Measurements from ENCODE around the gene CDK19. TPM values are rescaled to one million over a fixed set of nuclear protein-coding genes. Genes with fewer than 3 reads are reported as not detected.

Gene CDK19
- total and polyA plus RNA-seq, 2 of the 13 experiments (the other 11 are each of a cell fraction or from before 2014, with no cell fraction given) = 13.4 to 27.0 TPM

DNA sequence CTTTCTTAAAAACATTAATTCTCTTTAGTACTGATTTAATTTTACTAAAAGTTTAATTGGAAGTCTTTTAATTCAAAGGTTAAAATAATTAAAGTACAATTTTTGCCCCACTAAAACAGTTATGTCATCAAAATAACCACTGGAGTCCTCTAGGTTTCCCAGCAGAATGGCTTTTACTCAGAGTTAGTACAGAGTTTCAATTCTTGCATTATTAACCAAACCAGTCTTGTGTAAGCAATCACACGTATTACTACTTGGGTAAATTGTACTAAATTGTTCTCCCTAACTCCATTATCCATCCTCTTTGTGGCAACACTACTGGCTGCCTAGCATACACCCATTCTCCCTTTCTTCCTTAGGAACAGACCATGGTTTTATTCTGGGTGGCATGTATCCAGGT is 36.9 kb downstream of the CDK19 start (continued):
- TF ChIP-seq, protein P1, sequence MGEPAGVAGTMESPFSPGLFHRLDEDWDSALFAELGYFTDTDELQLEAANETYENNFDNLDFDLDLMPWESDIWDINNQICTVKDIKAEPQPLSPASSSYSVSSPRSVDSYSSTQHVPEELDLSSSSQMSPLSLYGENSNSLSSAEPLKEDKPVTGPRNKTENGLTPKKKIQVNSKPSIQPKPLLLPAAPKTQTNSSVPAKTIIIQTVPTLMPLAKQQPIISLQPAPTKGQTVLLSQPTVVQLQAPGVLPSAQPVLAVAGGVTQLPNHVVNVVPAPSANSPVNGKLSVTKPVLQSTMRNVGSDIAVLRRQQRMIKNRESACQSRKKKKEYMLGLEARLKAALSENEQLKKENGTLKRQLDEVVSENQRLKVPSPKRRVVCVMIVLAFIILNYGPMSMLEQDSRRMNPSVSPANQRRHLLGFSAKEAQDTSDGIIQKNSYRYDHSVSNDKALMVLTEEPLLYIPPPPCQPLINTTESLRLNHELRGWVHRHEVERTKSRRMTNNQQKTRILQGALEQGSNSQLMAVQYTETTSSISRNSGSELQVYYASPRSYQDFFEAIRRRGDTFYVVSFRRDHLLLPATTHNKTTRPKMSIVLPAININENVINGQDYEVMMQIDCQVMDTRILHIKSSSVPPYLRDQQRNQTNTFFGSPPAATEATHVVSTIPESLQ (CRISPR knock-in tag; conservative IDR thresholded peaks at IDR 0.05) = no peak
- no peak for TF ChIP-seq SRY (CRISPR knock-in tag; IDR thresholded peaks at IDR 0.05)
- no peak for TF ChIP-seq ZNF468 (CRISPR knock-in tag; IDR thresholded peaks at IDR 0.05)
- TF ChIP-seq BRCA1 (CRISPR knock-in tag; IDR thresholded peaks at IDR 0.05) = no peak
- TF ChIP-seq, protein P2, sequence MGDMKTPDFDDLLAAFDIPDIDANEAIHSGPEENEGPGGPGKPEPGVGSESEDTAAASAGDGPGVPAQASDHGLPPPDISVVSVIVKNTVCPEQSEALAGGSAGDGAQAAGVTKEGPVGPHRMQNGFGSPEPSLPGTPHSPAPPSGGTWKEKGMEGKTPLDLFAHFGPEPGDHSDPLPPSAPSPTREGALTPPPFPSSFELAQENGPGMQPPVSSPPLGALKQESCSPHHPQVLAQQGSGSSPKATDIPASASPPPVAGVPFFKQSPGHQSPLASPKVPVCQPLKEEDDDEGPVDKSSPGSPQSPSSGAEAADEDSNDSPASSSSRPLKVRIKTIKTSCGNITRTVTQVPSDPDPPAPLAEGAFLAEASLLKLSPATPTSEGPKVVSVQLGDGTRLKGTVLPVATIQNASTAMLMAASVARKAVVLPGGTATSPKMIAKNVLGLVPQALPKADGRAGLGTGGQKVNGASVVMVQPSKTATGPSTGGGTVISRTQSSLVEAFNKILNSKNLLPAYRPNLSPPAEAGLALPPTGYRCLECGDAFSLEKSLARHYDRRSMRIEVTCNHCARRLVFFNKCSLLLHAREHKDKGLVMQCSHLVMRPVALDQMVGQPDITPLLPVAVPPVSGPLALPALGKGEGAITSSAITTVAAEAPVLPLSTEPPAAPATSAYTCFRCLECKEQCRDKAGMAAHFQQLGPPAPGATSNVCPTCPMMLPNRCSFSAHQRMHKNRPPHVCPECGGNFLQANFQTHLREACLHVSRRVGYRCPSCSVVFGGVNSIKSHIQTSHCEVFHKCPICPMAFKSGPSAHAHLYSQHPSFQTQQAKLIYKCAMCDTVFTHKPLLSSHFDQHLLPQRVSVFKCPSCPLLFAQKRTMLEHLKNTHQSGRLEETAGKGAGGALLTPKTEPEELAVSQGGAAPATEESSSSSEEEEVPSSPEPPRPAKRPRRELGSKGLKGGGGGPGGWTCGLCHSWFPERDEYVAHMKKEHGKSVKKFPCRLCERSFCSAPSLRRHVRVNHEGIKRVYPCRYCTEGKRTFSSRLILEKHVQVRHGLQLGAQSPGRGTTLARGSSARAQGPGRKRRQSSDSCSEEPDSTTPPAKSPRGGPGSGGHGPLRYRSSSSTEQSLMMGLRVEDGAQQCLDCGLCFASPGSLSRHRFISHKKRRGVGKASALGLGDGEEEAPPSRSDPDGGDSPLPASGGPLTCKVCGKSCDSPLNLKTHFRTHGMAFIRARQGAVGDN (CRISPR knock-in tag; IDR thresholded peaks at IDR 0.05) = no peak
- no peak for TF ChIP-seq PHF20 (CRISPR knock-in tag; IDR thresholded peaks at IDR 0.05)

DNA sequence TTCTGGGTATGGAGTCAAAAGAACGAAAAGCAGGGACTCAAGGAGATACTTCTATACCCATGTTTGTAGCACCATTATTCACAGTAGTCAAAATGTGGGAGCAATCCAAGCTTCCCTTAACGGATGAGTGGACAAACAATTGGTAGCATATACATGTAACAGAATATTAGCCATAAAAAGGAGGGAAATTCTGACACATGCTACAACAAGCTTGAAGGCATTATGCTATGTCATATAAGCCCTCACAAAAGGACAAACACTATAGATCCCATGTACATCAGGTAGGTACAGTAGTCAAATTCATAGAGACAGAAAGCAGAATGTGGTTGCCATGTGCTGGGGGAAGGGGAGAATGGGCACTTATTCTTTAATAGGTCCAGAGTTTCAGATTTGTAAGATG is 37.6 kb downstream of the CDK19 start:
- in situ Hi-C loops (cut with HindIII; ENCODE audit: extremely low pct_ligation_motif_present, low pct_unique_long_range_greater_than_20kb) = no loop called here
- BruUV-seq (replicated peaks) = no TSS peak
- no peak for DNase-seq (ENCODE audit: low spot score)
- TF ChIP-seq SCMH1 (CRISPR knock-in tag; IDR thresholded peaks at IDR 0.05; ENCODE audit: borderline replicate concordance) (no peak), ARNT (IDR thresholded peaks at IDR 0.05) (no peak), ZNF350 (CRISPR knock-in tag; IDR thresholded peaks at IDR 0.05; ENCODE audit: borderline replicate concordance, low read depth) (no peak), XRCC5 (optimal IDR thresholded peaks at IDR 0.05; ENCODE audit: low read length) (no peak), KAT8 (CRISPR knock-in tag; IDR thresholded peaks at IDR 0.05) (no peak), ZNF160 (CRISPR knock-in tag; IDR thresholded peaks at IDR 0.05) (no peak), ZSCAN29 (CRISPR knock-in tag; conservative IDR thresholded peaks at IDR 0.05) (no peak), KMT2A (CRISPR knock-in tag; IDR thresholded peaks at IDR 0.05) (no peak), FOXJ3 (CRISPR knock-in tag; IDR thresholded peaks at IDR 0.05; ENCODE audit: borderline replicate concordance) (no peak), KLF12 (CRISPR knock-in tag; IDR thresholded peaks at IDR 0.05; ENCODE audit: borderline replicate concordance) (no peak), MZF1 (CRISPR knock-in tag; IDR thresholded peaks at IDR 0.05; ENCODE audit: borderline replicate concordance) (no peak), IKZF1 (IDR thresholded peaks at IDR 0.05) (no peak), PHF5A (CRISPR knock-in tag; IDR thresholded peaks at IDR 0.05; ENCODE audit: low read depth, unreplicated experiment) (no peak)
- TF ChIP-seq, protein P3, sequence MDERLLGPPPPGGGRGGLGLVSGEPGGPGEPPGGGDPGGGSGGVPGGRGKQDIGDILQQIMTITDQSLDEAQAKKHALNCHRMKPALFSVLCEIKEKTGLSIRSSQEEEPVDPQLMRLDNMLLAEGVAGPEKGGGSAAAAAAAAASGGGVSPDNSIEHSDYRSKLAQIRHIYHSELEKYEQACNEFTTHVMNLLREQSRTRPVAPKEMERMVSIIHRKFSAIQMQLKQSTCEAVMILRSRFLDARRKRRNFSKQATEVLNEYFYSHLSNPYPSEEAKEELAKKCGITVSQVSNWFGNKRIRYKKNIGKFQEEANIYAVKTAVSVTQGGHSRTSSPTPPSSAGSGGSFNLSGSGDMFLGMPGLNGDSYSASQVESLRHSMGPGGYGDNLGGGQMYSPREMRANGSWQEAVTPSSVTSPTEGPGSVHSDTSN (CRISPR knock-in tag; IDR thresholded peaks at IDR 0.05) = no peak

More for the DNA sequence above, 37.6 kb downstream of the CDK19 start:
- Histone ChIP-seq H3K9me3 (ENCODE audit: low read length) (no peaks in the 10 kb centered on the region), H3K36me3 (replicated peaks in 1 of 2; ENCODE audit: control insufficient read depth in 1 of 2, insufficient read depth in 2 of 2, low read length in 2 of 2) (no peaks in the 10 kb centered on the region; a peak in 1 of 5 replicates), H3K4me1 (ENCODE audit: insufficient read depth, low read length) (no peaks in the 10 kb centered on the region), H3K27ac (ENCODE audit: extremely low read length, insufficient read depth, low read length) (no peak overlapping the region), H3K9ac (ENCODE audit: insufficient read depth, low read depth, low read length) (no peak overlapping the region), H4K20me1 (ENCODE audit: insufficient read depth, low read length) (no peaks in the 10 kb centered on the region), H3K4me2 (ENCODE audit: low read depth, low read length) (no peak overlapping the region), H2AFZ (ENCODE audit: low read length) (no peak overlapping the region), H3K4me3 (replicated peaks in 1 of 3; ENCODE audit: insufficient read depth in 1 of 3, low read depth in 2 of 3, low read length in 3 of 3) (no peak overlapping the region), H3K27me3 (ENCODE audit: control insufficient read depth in 1 of 2, insufficient read depth in 2 of 2, low read length in 2 of 2) (no peaks in the 10 kb centered on the region; a peak in 1 of 5 replicates), H3K79me2 (ENCODE audit: insufficient read depth, low read length) (no peaks in the 10 kb centered on the region)
- ChIA-PET POLR2A (no interaction called here), CTCF (ENCODE audit: low intra/inter-chr PET ratio, low total read pairs) (no interaction called here)
- FAIRE-seq = no peak
- WGBS (ENCODE audit: low lambda C conversion rate) = 100% methylated on average over 2 of the region's 2 CpGs
- no peak for ATAC-seq
- intact Hi-C loops (cut with micrococcal nuclease; ENCODE audit: unreplicated experiment) = no loop called here

All from HepG2 (cell line).